AG09319 (cell line): ENCODE data around the gene ZP1.

Source experiments
- DNase-seq: peaks from one replicate; pipeline ENCODE4 v3.0.0-alpha.2; 2010; ENCODE audit warnings: low read depth; ENCODE audit errors: extremely low read depth
- TF ChIP-seq, protein P1 (sequence below): IDR thresholded peaks from 2 replicates; pipeline ENCODE4 v1.5.1; 2011; ENCODE audit warnings: low read depth, mild to moderate bottlenecking, inconsistent platforms, low read length, moderate library complexity

ZP1 gene

DNA sequence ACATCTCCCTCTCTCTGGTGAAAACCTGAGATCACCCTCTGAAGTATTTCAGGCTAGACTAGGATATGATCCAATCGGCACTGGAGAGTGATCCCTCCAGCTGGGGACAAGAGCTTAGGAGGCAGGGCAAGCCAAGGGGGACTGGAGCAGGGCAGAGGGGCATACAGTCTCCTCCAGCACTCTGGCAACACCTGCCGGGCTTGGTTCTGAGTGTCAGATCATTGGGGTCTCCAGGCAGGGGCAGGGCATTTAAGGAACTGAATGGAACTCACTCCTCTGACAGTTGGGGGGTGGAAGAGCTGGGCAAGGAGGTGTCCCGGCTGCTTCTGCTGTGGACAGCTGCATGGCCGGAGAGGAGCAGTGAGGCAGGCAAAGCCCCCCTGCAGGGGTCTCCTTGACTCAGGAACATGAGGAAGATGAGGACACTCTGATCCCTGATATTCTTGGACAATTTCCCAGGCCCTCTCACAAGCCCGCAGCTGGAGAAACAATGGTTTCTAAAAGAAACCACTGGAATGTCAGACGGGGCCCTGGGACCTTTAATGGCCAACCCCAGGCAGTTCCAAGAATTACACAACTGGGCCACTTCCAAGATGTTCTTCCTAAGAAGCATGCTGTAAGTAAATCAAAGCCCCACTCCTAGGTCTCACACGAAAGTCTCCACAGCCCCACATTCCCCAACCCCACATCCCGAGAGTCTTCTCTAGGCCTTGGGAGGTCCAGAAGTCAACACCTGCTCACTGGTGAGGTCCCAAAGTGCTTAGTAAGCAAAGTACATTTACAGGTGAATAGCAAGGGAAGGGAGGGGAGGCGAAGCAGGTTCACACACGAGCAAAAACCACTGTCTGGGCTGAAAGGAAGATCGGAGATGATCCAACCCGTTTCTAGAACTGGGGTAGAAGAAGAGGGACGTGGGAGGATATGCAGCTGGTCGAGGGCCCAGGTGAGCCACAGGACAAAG, 26.6 kb upstream of the ZP1 start:
- DNase-seq, result peak; percentile 67

DNA sequence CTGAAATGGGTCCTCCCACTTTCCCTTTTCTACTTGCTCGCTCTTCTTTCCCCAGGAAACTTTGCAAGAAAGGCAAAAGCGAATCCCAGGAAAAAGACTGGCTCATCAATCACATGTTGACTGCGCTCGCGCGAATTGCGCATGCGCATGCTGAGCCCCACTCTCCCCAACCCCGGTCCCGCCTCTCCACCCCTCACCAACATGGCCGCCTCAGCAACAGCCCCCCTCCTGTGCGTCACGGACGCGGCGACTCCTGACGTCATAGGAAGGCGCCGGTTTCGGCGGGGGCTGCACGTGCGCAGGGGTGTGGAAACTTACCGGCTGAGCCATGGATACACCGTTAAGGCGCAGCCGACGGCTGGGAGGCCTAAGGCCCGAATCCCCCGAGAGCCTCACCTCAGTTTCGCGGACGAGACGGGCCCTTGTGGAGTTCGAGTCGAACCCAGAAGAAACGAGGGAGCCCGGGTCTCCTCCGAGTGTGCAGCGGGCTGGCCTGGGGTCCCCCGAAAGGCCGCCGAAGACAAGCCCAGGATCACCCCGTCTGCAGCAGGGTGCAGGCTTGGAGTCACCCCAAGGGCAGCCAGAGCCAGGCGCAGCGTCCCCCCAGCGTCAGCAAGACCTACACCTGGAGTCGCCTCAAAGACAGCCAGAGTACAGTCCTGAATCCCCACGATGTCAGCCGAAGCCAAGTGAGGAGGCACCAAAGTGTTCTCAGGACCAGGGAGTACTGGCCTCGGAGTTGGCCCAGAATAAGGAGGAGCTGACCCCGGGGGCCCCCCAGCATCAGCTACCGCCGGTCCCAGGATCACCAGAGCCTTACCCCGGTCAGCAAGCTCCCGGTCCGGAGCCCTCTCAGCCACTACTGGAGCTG, 25.3 kb upstream of the ZP1 start, which contains the start of gene CCDC86:
Gene CCDC86 (plus strand): TSS at position 317 of the 871 bp plus-strand sequence. CDS start 12 bp downstream, at position 329.
- TF ChIP-seq, protein P1, sequence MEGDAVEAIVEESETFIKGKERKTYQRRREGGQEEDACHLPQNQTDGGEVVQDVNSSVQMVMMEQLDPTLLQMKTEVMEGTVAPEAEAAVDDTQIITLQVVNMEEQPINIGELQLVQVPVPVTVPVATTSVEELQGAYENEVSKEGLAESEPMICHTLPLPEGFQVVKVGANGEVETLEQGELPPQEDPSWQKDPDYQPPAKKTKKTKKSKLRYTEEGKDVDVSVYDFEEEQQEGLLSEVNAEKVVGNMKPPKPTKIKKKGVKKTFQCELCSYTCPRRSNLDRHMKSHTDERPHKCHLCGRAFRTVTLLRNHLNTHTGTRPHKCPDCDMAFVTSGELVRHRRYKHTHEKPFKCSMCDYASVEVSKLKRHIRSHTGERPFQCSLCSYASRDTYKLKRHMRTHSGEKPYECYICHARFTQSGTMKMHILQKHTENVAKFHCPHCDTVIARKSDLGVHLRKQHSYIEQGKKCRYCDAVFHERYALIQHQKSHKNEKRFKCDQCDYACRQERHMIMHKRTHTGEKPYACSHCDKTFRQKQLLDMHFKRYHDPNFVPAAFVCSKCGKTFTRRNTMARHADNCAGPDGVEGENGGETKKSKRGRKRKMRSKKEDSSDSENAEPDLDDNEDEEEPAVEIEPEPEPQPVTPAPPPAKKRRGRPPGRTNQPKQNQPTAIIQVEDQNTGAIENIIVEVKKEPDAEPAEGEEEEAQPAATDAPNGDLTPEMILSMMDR, result no peak
- DNase-seq, result peak; percentile 90

More for the DNA sequence above, 26.6 kb upstream of the ZP1 start:
- TF ChIP-seq, protein P1, result no peak

GRCh38 chr11:60842668-60843600, 24.4 kb upstream of the ZP1 start:
- DNase-seq, result no peak
- TF ChIP-seq, protein P1, result no peak

DNA sequence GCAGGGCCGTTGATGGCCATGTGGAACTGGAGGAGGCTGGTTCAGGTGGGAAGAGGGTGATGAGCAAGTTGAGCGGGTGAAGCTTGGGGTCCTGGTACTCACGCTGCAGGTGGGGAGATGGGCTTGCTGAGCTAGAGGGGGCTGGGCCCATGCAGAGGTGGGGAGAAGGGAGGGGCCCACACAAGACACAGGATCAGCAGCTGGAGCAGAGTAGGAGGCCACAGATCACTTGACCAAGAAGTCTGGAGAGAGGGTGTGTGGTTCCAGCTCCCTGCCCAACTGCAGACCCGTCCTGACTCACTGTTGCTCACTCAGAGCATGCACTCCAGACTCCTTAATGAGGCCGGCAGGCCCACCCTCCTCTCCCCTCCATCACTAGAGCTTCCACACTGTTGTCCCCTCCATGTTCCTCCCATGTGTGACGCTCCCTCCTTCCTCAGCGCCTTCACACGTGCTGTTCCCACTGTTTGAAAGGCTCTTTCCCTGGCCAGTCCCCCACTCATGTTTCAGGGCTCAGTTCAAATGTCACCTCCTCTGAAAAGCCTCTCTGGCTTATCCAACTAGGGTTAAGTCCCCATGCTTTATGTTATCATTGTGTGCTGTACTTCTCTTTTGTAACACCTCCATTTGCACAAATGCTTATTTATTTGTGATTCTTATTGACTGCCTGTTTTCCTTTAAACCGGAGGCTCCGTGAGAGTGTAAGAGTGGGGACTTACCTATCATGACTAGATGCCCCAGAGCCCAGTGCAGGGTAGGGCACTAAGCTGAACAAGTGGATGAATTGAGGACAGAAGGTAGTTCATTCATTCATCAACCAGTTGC, 23.1 kb upstream of the ZP1 start:
- no peak for DNase-seq
- TF ChIP-seq, protein P1, result no peak

GRCh38 chr11:60844870-60845221, 22.5 kb upstream of the ZP1 start:
- no peak for DNase-seq
- TF ChIP-seq, protein P1, result no peak

- TF ChIP-seq, protein P1, result no peak
- DNase-seq, result no peak
Measured at GRCh38 chr11:60845338-60845737, 22.0 kb upstream of the ZP1 start.
